GM12801 (cell line): ENCODE results near the gene PTPN23.

Source experiments
- TF ChIP-seq, protein P1 (sequence below): IDR thresholded peaks from one replicate; pipeline ENCODE4 v1.5.1; 2011; ENCODE audit warnings: control low read depth; ENCODE audit not compliant: insufficient read length; ENCODE audit errors: extremely low read depth

The PTPN23 gene

GRCh38 chr3:47411696-47412452 is 31.1 kb downstream of the PTPN23 start:
- TF ChIP-seq, protein P1, sequence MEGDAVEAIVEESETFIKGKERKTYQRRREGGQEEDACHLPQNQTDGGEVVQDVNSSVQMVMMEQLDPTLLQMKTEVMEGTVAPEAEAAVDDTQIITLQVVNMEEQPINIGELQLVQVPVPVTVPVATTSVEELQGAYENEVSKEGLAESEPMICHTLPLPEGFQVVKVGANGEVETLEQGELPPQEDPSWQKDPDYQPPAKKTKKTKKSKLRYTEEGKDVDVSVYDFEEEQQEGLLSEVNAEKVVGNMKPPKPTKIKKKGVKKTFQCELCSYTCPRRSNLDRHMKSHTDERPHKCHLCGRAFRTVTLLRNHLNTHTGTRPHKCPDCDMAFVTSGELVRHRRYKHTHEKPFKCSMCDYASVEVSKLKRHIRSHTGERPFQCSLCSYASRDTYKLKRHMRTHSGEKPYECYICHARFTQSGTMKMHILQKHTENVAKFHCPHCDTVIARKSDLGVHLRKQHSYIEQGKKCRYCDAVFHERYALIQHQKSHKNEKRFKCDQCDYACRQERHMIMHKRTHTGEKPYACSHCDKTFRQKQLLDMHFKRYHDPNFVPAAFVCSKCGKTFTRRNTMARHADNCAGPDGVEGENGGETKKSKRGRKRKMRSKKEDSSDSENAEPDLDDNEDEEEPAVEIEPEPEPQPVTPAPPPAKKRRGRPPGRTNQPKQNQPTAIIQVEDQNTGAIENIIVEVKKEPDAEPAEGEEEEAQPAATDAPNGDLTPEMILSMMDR: no peak

GRCh38 chr3:47412453-47412756 is 31.6 kb downstream of the PTPN23 start:
- TF ChIP-seq, protein P1: no peak

DNA sequence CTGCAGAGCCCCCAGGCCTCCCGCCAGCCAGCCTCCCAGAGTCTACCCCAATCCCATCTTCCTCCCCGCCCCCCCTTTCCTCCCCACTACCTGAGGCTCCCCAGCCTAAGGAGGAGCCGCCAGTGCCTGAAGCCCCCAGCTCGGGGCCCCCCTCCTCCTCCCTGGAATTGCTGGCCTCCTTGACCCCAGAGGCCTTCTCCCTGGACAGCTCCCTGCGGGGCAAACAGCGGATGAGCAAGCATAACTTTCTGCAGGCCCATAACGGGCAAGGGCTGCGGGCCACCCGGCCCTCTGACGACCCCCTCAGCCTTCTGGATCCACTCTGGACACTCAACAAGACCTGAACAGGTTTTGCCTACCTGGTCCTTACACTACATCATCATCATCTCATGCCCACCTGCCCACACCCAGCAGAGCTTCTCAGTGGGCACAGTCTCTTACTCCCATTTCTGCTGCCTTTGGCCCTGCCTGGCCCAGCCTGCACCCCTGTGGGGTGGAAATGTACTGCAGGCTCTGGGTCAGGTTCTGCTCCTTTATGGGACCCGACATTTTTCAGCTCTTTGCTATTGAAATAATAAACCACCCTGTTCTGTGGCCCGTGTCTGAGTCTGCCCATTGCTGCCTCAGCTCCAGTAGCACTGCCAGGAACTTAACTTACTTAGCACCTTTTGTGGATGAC is 32.2 kb downstream of the PTPN23 start:
- TF ChIP-seq, protein P1: no peak

DNA sequence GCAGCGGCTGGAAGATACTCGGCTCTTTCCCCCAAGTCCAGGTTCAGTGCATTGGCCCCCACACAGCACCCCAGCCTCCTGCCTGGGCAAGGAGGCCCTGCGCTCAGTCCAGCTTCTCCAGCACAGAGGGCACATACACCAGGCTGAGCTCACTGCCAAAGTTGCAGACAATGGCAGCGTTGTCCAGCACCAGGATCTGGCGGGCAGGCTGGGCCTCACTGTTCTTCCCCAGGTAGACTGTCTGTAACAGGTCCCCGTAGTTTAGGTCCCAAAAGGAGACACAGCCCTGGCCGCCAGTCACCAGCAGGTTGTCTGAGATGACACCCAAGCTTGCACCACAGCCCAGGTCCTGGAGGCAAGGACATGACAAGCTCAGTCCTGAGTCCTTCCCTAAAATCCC is 32.9 kb downstream of the PTPN23 start:
- TF ChIP-seq, protein P1: no peak

GRCh38 chr3:47414161-47414564 is 33.3 kb downstream of the PTPN23 start:
- TF ChIP-seq, protein P1: no peak

DNA sequence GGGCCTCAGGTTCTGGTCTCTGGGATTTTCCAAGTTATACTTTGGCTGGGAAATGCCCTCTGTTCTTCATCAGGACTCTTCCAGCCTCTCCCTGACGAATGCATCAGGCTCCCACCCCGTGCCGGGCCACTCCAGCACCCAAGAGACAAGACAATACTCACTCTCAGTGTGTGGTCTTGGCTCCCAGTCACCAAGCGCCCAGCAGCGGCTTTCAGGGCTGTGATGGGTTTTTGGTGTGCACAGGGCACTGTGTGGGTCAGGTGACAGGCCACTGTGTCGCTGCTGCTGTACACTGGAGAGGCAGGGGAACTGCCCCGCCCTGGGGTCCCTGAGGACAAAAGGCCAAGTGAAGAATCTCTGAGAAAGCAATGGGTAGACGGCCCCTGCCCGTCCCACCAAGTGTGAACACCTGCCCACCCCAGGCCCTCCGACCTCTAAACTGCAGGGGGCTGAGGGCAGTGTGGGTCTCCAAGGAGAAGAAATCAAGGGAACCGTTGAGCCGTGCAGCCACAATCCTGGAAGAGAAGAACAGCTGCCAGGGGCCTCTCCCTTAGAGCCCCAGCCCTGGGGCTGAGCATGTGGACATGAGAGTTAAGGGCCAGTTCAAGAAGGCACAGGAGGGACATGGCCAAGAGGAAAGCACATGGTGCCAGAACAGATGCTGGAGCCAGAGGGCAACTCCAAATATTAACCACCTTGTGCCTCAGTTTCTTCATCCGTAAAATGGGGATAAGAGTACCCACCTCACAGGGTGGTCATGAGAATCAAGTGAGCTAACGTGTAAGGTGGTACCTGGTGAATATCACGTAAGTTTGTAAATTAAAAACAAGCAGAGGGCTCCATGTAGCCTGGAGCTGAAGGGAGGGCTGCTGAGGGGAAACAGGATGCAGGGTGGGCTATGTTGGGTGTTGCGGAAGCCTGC is 34.1 kb downstream of the PTPN23 start:
- TF ChIP-seq, protein P1: no peak

DNA sequence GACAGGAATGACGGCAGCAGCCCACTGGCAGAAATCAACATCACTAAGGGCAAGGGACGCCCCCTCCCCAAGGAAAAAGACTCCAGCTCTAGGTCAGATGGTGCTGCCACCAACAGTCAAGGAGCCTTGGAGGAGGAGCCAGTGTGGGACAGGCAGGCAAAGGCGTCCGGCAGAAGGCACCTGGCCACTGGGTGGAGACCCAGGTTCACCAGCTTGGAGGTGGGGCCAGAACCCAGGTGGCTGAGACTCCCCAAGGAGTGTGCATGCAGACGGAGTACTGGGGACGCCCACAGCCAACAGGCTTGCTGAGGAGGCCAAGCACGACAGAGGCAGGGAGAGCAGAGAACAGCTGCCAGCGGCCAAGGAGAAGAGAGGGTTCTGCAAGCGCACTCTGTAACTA is 35.2 kb downstream of the PTPN23 start:
- TF ChIP-seq, protein P1: no peak
